ENCODE results near the gene IFIT2.
"Not testable (repeated sequence)": the region's sequence is repeated elsewhere in the genome, so short reads cannot be mapped to it uniquely, and the experiment has no call there.

DNA sequence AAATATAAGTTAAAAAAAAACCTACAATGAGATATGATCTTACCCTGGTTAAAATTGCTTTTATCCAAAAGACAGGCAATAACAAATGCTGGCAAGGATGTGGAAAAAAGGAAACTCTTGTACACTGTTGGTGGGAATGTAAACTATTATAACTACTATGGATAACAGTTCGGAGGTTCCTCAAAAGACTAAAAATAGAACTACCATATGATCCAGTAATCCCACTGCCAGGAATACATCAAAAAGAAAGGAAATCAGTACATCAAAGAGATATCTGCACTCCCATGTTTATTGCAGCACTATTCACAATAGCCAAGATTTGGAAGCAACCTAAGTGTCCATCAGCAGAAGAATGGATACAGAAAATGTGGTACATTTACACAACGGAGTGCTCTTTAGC lies 24.0 kb downstream of the IFIT2 start:
- TF ChIP-seq CTCF, POLR2A (IDR thresholded peaks at IDR 0.05): not testable (repeated sequence)
